NCI-H510A treated with DMSO at 0.1 percent for 48 hours (cell line): ENCODE measurements around the gene TRMT10B.
"Not testable (repeated sequence)": the region's sequence is repeated elsewhere in the genome, so short reads cannot be mapped to it uniquely, and the experiment has no call there.

Experiments used
- DNase-seq: peaks from one replicate; lab custom pipeline; 2025; lab: John Stamatoyannopoulos, UW

TRMT10B gene

GRCh38 chr9:37801287-37801850, 47.8 kb downstream of the TRMT10B start:
- DNase-seq, result no peak

- no peak for DNase-seq
Measured at GRCh38 chr9:37801959-37802711, 48.5 kb downstream of the TRMT10B start.

DNA sequence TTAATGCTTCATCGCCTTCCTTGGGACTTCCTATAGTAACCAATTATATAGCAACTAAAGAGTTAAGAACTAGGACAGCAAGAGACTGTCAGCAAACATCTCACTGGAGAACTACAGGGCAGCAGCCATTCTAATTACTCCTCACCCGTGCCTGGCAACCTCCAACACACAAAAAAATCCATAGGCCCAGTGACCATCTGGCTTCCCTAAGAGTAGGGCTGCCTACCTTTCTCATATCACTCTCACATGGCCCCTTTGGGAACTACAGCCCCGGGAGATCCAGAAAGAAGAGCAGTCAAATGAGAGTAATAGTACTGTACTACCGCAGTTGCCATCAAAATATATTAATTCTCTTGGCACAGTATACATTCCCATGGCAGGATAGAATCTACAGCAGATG, 52.7 kb downstream of the TRMT10B start:
- no peak for DNase-seq

DNA sequence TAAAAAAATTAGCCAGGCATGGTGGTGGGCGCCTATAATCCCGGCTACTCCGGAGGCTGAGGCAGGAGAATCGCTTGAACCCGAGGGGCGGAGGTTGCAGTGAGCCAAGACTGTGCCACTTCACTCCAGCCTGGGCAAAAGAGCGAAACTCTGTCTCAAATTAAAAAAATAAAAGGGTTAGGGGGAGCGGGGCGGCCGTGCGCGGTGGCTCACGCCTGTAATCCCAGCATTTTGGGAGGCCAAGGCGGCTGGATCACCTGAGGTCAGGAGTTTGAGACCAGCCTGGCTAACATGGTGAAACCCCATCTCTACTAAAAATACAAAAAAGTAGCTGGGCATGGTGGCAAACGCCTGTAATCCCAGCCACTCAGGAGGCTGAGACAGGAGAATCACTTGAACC, 56.1 kb downstream of the TRMT10B start:
- not testable (repeated sequence) for DNase-seq

GRCh38 chr9:37811906-37812476, 58.4 kb downstream of the TRMT10B start:
- DNase-seq, result no peak

GRCh38 chr9:37812773-37813379, 59.3 kb downstream of the TRMT10B start:
- DNase-seq, result no peak

DNA sequence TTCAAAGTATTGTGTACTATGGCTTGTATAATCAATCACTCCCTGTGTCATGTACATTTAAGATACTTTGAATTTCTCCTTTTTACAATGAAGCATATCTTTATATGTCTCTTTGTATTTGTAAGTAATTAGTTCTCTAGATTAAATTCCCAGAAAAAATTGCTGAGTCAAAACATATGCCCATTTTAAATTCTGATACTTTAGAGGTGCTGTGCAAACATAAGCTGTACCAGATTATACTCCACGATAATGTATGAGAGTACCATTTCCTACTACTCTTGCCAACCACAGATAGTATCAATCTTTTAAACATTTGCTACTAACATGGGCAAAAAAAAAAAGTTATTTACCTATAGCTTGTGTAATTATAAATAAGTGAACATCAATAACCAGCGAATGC, 65.2 kb downstream of the TRMT10B start:
- no peak for DNase-seq

DNA sequence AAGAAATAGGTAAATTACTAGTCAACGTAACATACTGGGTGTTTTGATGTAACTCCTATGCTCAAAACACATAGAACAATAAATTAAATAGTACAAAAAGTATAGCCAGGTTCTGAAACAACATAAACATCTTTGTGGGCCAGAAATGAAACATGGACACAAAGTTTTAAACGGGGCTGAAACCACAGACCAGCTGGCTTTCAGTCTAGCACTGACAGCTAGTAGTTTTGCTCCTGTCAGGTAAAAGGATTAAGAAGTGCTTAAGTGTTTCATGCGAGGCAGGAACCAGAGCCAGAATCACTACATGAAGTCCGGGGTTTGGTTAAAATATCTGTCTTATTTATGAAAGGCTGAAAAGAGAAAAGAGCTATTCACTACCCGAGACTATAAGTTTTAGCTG, 66.5 kb downstream of the TRMT10B start:
- DNase-seq, result no peak

- not testable (repeated sequence) for DNase-seq
Measured at GRCh38 chr9:37825174-37825573, 71.6 kb downstream of the TRMT10B start.

DNA sequence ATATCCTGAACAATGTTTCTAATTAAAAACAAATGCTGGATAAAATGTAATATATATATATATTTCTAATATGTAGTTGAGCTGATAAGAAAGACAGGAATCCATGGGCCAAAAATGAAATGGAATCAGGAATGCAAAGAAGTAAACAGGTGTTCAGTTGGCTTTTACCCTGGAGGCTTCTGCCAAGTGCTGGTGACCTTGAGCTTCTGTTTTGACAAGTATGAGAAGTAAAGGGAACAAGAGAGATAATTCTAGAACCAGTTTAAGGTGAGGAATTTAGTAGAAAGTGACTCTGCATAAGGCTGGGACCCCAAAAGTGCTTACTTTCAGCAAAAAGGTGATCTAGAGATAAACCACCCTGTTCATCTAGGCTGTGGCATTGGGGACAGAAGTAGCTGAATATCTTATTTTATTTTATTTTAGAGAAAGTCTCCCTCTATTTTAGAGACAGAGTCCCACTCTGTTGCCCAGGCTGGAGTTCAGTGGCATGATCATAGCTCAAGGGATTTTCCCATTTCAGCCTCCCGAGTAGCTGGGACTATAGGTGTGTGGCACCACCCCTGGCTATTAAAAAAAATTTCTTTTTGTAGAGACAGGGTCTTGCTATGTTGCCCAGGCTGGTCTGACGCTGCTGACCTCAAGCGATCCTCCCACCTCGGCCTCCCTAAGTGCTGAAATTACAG, 74.0 kb downstream of the TRMT10B start:
- no peak for DNase-seq
